ENCODE measurements around the gene ZNF189. TPM values are rescaled to one million over a fixed set of nuclear protein-coding genes. Genes with fewer than 3 reads are reported as not detected.

Gene ZNF189
- total and polyA plus RNA-seq, 2 donors (not counting 3 experiments of a cell fraction or from before 2014, with no cell fraction given) = 3.3 to 14.6 TPM

DNA sequence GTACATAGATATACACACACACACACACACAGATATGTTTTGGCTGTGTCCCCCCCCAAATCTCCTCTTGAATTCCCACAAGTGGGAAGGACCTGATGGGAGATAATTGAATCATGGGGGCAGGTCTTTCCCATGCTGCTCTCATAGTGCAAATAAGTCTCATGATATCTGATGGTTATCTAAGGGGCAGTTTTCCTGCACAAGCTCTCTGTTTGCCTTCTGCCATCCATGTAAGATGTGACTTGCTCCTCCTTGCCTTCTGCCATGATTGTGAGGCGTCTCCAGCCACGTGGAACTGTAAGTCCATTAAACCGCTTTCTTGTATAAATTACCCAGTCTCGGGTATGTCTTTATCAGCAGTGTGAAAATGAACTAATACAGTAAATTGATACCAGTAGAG, 52.8 kb downstream of the ZNF189 start:
- Histone ChIP-seq H3K79me2 (ENCODE audit: control insufficient read depth, insufficient read depth, low read length) (no peaks in the 10 kb centered on the region), H3K4me3 (replicated peaks in 1 of 3; ENCODE audit: insufficient read depth in 1 of 3, low read depth in 1 of 3, low read length in 3 of 3) (no peak overlapping the region), H3K27ac (ENCODE audit: insufficient read depth, low read depth, low read length) (no peak overlapping the region), H2AFZ (ENCODE audit: low read depth, low read length) (no peak overlapping the region), H3K9me3 (replicated peaks; ENCODE audit: control insufficient read depth, insufficient read depth, low read length) (no peaks in the 10 kb centered on the region), H3K9ac (replicated peaks; ENCODE audit: extremely low read depth, insufficient read depth, low read length) (no peak overlapping the region), H4K20me1 (replicated peaks; ENCODE audit: control insufficient read depth, extremely low read depth, insufficient read depth, low read length) (no peaks in the 10 kb centered on the region), H3K27me3 (ENCODE audit: control insufficient read depth in 2 of 2, insufficient read depth in 2 of 2, low read length in 2 of 2) (peaks cover 5 to 9% of the 10 kb centered on the region in 2 experiments), H3K4me2 (ENCODE audit: insufficient read depth, low read length) (no peak overlapping the region), H3K36me3 (ENCODE audit: control insufficient read depth in 2 of 2, extremely low read depth in 1 of 2, insufficient read depth in 2 of 2, low read length in 2 of 2) (no peaks in the 10 kb centered on the region), H3K4me1 (ENCODE audit: control insufficient read depth, extremely low read depth, insufficient read depth, low read length) (no peaks in the 10 kb centered on the region), H3K9me1 (replicated peaks; ENCODE audit: control insufficient read depth, extremely low read depth, insufficient read depth, low read length) (no peaks in the 10 kb centered on the region)
- intact Hi-C loops (cut with micrococcal nuclease) (no loop called here), dilution Hi-C loops (cut with MboI; ENCODE audit: extremely low pct_ligation_motif_present, low sequenced_read_pairs) (no loop called here)
- TF ChIP-seq POLR2A (IDR thresholded peaks at IDR 0.05; ENCODE audit: low read depth, low read length) = no peak
- no peak for TF ChIP-seq GATA2 (IDR thresholded peaks at IDR 0.05; ENCODE audit: insufficient read depth, insufficient read length, low read depth, low read length)
- no peak for TF ChIP-seq JUN (IDR thresholded peaks at IDR 0.05; ENCODE audit: borderline replicate concordance, insufficient read depth, insufficient read length, low read depth)
- no peak for TF ChIP-seq POLR2AphosphoS5 (IDR thresholded peaks at IDR 0.05; ENCODE audit: insufficient read depth, low read depth, low read length)
- TF ChIP-seq FOS (IDR thresholded peaks at IDR 0.05; ENCODE audit: borderline replicate concordance, insufficient read depth, low read length) = no peak
- no peak for TF ChIP-seq EZH2 (IDR thresholded peaks at IDR 0.05; ENCODE audit: borderline replicate concordance, low read depth, low read length, severe bottlenecking)
- TF ChIP-seq MYC (IDR thresholded peaks at IDR 0.05; ENCODE audit: low read depth, low read length) = no peak
- TF ChIP-seq, protein P1, sequence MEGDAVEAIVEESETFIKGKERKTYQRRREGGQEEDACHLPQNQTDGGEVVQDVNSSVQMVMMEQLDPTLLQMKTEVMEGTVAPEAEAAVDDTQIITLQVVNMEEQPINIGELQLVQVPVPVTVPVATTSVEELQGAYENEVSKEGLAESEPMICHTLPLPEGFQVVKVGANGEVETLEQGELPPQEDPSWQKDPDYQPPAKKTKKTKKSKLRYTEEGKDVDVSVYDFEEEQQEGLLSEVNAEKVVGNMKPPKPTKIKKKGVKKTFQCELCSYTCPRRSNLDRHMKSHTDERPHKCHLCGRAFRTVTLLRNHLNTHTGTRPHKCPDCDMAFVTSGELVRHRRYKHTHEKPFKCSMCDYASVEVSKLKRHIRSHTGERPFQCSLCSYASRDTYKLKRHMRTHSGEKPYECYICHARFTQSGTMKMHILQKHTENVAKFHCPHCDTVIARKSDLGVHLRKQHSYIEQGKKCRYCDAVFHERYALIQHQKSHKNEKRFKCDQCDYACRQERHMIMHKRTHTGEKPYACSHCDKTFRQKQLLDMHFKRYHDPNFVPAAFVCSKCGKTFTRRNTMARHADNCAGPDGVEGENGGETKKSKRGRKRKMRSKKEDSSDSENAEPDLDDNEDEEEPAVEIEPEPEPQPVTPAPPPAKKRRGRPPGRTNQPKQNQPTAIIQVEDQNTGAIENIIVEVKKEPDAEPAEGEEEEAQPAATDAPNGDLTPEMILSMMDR (IDR thresholded peaks at IDR 0.05; ENCODE audit: extremely low read depth in 1 of 2, insufficient read depth in 1 of 2, low read depth in 1 of 2, low read length in 2 of 2) = no peak
- TF ChIP-seq, protein P2, sequence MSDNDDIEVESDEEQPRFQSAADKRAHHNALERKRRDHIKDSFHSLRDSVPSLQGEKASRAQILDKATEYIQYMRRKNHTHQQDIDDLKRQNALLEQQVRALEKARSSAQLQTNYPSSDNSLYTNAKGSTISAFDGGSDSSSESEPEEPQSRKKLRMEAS (IDR thresholded peaks at IDR 0.05; ENCODE audit: insufficient read depth, insufficient read length) = no peak
- FAIRE-seq (no peak), DNase-seq (ENCODE audit: low read depth, low spot score) (no peak)
- BruUV-seq (replicated peaks) = no TSS peak
- ChIA-PET CTCF (interaction anchor here (1.4 kb wide), 1 partner anchor 63 kb away, joined by 3 read pairs; no protein-coding TSS in a partner anchor), POLR2A (no interaction called here)

Data from endothelial cell of umbilical vein (primary cell).